ENCODE measurements around the gene RCAN2.

DNA sequence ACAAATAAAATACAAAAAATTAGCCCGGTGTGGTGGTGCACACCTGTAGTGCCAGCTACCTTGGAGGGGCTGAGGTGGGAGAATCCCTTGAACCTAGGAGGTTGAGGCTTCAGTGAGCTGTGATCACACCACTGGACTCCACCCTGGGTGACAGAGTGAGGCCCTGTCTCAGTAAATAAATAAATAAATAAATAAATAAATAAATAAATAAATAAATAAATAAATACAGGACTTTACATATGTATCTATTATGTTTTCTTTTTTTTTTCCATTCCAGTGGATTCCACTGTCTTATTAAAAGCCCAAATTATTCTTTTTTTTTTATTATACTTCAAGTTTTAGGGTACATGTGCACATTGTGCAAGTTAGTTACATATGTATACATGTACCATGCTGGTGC lies 279.3 kb downstream of the RCAN2 start:
- TF ChIP-seq, protein P1, sequence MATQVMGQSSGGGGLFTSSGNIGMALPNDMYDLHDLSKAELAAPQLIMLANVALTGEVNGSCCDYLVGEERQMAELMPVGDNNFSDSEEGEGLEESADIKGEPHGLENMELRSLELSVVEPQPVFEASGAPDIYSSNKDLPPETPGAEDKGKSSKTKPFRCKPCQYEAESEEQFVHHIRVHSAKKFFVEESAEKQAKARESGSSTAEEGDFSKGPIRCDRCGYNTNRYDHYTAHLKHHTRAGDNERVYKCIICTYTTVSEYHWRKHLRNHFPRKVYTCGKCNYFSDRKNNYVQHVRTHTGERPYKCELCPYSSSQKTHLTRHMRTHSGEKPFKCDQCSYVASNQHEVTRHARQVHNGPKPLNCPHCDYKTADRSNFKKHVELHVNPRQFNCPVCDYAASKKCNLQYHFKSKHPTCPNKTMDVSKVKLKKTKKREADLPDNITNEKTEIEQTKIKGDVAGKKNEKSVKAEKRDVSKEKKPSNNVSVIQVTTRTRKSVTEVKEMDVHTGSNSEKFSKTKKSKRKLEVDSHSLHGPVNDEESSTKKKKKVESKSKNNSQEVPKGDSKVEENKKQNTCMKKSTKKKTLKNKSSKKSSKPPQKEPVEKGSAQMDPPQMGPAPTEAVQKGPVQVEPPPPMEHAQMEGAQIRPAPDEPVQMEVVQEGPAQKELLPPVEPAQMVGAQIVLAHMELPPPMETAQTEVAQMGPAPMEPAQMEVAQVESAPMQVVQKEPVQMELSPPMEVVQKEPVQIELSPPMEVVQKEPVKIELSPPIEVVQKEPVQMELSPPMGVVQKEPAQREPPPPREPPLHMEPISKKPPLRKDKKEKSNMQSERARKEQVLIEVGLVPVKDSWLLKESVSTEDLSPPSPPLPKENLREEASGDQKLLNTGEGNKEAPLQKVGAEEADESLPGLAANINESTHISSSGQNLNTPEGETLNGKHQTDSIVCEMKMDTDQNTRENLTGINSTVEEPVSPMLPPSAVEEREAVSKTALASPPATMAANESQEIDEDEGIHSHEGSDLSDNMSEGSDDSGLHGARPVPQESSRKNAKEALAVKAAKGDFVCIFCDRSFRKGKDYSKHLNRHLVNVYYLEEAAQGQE (IDR thresholded peaks at IDR 0.05; ENCODE audit: insufficient read depth in 1 of 2, low read depth in 2 of 2, low read length in 2 of 2), result no peak
- no peak for TF ChIP-seq TAF1 (IDR thresholded peaks at IDR 0.05; ENCODE audit: borderline replicate concordance, insufficient read depth, low read length)

Data from PFSK-1 (cell line).